Brain microvascular endothelial cell (primary cell): ENCODE data around the gene MFN2.

ENCODE experiments used
- DNase-seq: peaks from one replicate; pipeline ENCODE4 v3.0.0-alpha.2; 2020
- H3K27ac ChIP-seq: fragments of 250-450 bp; sonication (Bioruptor Pico); 2 replicates; pipeline ENCODE4 v1.5.1; 2020; ENCODE audit warnings: mild to moderate bottlenecking, moderate library complexity
- H3K27me3 ChIP-seq: fragments of 250-450 bp; sonication (Bioruptor Pico); replicated peaks from 2 replicates; pipeline ENCODE4 v1.5.1; 2020; ENCODE audit warnings: mild to moderate bottlenecking
- H3K36me3 ChIP-seq: fragments of 250-450 bp; sonication (Bioruptor Pico); replicated peaks from 2 replicates; pipeline ENCODE4 v1.5.1; 2020; ENCODE audit warnings: mild to moderate bottlenecking
- H3K4me3 ChIP-seq: 2 replicates; pipeline ENCODE4 v1.5.1; 2011; ENCODE audit warnings: low read depth, mild to moderate bottlenecking, control low read depth, low read length, moderate library complexity
- in situ Hi-C: cut with HindIII; loops from 2 replicates; pipeline ENCODE4 v1.10.0; 2017; ENCODE audit warnings: low sequenced_read_pairs, low pct_ligation_motif_present
- TF ChIP-seq, protein P1 (sequence below): IDR thresholded peaks from 2 replicates; pipeline ENCODE4 v1.5.1; 2011; ENCODE audit warnings: low read depth, mild to moderate bottlenecking, moderate library complexity, low read length, control low read depth, inconsistent platforms; ENCODE audit errors: missing control alignments

The MFN2 gene

DNA sequence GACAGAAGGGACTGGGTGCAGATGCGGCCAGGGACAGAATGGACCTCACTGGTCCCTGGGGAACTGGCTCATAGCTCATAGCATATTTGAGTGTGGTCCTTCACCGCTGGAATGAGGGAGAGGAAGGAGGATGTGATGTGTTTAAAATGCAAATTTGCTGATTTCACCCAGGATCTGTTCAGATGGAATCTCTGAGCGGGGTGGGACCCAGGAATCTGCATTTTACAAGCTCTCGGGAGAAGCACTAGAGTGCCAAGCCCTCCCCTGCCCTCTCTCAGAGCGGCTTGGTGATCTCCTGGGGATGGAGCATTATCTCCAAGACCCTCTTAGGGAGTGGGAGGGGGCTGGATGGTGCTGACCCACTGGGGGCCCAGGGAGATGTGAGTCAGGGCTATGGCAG is 22.8 kb upstream of the MFN2 start:
- Histone ChIP-seq H3K27ac (no peak overlapping the region), H3K27me3 (no peaks in the 10 kb centered on the region), H3K36me3 (peaks cover 75% of the 10 kb centered on the region), H3K4me3 (no peak overlapping the region)
- no peak for DNase-seq
- TF ChIP-seq, protein P1, sequence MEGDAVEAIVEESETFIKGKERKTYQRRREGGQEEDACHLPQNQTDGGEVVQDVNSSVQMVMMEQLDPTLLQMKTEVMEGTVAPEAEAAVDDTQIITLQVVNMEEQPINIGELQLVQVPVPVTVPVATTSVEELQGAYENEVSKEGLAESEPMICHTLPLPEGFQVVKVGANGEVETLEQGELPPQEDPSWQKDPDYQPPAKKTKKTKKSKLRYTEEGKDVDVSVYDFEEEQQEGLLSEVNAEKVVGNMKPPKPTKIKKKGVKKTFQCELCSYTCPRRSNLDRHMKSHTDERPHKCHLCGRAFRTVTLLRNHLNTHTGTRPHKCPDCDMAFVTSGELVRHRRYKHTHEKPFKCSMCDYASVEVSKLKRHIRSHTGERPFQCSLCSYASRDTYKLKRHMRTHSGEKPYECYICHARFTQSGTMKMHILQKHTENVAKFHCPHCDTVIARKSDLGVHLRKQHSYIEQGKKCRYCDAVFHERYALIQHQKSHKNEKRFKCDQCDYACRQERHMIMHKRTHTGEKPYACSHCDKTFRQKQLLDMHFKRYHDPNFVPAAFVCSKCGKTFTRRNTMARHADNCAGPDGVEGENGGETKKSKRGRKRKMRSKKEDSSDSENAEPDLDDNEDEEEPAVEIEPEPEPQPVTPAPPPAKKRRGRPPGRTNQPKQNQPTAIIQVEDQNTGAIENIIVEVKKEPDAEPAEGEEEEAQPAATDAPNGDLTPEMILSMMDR: no peak
- in situ Hi-C loops: no loop called here

DNA sequence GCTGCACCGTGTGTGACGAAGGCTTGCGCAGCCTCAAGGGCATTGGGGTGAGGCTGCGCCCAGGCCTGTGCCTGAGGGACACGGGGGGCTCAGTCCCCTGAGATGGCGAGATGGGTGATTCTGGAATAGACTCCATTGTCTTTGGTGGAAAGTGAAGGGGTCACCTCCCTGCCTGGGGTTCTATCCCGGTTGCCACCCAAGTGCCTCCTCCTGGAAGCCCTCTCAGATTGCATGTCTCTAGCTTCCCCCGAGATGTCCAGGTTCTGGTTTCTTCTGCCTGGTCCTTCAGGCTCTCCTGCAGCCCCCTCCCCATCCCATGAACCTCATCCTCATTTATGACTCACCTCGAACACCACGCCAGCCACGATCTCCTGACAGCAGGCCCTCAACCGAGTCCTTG is 22.3 kb upstream of the MFN2 start:
- Histone ChIP-seq H3K36me3 (peaks cover 73% of the 10 kb centered on the region), H3K27ac (no peak overlapping the region), H3K4me3 (no peak overlapping the region), H3K27me3 (no peaks in the 10 kb centered on the region)
- DNase-seq: no peak
- in situ Hi-C loops: no loop called here
- TF ChIP-seq, protein P1: no peak

DNA sequence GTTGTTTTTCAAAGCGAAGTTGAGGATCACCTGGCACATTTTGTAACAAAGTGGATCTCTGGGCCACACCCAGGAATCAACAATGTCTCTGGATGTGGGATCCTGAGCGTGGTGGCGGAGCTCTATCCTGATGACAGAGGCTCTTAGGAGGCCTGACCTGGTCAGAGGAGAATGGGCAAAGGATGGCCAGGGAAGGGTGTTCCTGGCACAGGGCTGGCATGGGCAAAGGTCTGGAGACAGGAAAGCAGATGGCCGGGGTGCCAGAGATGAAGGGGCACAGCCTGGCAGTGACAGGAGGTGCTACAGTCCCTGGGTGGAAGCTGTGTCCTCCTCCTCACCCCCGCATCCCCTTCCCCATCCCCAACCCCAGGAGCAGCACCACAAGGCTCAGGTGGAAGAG is 20.0 kb upstream of the MFN2 start:
- H3K4me3 ChIP-seq: no peak overlapping the region
- TF ChIP-seq, protein P1: no peak
- no peak overlapping the region for H3K27ac ChIP-seq
- in situ Hi-C loops: no loop called here
- H3K27me3 ChIP-seq: no peaks in the 10 kb centered on the region
- peaks cover 80% of the 10 kb centered on the region for H3K36me3 ChIP-seq
- DNase-seq: no peak

DNA sequence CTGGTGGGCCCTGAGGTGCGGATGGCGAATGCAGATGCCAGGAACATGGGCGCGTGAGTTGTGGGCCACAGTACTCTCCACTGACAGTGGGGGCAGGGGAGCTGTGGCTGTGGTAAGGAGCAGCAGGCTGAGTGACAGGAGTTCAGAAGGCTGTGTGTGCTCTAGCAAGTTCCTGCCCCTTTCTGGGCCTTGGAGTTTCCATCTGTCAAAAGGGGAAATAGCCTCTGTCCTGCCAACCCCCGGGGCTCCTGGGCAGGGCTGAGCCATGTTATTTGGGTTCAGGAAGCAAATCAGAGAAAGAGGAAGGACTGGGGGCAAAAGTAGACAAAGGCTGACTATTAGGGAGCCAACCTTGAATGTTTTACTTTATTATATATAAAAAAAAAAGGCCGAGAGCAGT is 19.5 kb upstream of the MFN2 start:
- Histone ChIP-seq H3K27ac (no peak overlapping the region), H3K27me3 (no peaks in the 10 kb centered on the region), H3K4me3 (no peak overlapping the region), H3K36me3 (peaks cover 80% of the 10 kb centered on the region)
- in situ Hi-C loops: no loop called here
- DNase-seq: no peak
- TF ChIP-seq, protein P1: no peak

DNA sequence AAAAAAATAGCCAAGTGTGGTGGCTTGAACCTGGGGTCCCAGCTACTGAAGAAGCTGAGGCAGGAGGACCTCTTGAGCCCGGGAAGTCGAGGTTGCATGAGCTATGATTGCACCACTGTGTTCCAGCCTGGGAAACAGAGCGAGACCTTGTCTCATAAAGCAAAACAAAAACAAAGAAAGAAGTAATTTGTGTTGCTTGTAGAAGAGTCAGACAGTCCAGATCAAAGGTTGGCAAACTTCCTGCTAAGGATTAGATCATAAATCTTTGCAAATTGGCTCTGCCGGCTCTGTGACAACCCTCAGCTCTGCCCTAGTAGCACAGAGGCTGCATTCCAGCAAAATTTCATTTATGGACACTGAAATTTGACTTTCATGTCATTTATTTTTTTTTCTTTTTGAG is 19.0 kb upstream of the MFN2 start:
- in situ Hi-C loops: no loop called here
- H3K36me3 ChIP-seq: peaks cover 79% of the 10 kb centered on the region
- no peak overlapping the region for H3K4me3 ChIP-seq
- no peak overlapping the region for H3K27ac ChIP-seq
- TF ChIP-seq, protein P1: no peak
- H3K27me3 ChIP-seq: no peaks in the 10 kb centered on the region
- DNase-seq: peak; percentile 8

DNA sequence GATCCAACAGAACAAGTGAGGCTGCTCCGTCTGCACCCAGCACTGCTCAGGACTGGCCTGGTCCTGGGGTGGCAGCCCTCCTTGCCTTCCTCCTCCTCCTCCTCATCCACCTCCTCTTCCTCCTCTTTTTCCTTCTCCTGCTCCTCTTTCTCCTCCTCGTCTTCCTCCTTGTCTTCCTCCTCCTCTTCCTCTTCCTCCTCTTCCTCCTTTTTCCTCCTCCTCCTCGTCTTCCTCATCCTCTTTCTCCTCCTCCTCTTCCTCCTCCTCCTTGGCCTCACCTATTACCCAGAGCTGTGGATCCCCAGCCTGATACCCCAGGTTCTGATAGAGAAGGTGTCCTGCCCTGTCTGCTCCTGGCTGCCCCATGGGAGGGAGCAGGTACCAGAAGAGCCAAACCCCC is 16.6 kb upstream of the MFN2 start:
- Histone ChIP-seq H3K4me3 (no peak overlapping the region), H3K36me3 (peaks cover 73% of the 10 kb centered on the region), H3K27ac (no peak overlapping the region), H3K27me3 (no peaks in the 10 kb centered on the region)
- in situ Hi-C loops: no loop called here
- no peak for DNase-seq
- TF ChIP-seq, protein P1: no peak
